ENCODE measurements around the gene CRYBA2.

DNA sequence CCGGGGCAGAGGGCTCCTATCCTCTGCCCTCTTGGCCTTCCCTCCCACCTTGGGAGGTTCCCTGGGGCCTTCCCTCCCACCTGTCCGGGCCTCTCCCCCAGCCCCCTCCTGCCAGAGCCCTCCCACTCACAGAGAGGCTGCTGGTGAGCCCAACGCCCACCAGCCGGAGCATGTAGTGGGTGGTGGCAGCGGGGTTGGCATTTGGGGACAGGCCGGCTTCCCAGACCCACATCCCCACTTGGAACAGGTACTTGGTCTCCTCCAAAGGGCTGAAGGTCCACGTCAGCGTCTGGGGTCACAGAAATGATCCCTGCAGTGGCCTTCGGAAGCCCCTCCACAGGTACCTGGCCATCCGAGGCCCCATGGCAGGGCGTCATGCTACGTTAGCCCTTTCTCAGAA lies 28.8 kb upstream of the CRYBA2 start:
- TF ChIP-seq, protein P1, sequence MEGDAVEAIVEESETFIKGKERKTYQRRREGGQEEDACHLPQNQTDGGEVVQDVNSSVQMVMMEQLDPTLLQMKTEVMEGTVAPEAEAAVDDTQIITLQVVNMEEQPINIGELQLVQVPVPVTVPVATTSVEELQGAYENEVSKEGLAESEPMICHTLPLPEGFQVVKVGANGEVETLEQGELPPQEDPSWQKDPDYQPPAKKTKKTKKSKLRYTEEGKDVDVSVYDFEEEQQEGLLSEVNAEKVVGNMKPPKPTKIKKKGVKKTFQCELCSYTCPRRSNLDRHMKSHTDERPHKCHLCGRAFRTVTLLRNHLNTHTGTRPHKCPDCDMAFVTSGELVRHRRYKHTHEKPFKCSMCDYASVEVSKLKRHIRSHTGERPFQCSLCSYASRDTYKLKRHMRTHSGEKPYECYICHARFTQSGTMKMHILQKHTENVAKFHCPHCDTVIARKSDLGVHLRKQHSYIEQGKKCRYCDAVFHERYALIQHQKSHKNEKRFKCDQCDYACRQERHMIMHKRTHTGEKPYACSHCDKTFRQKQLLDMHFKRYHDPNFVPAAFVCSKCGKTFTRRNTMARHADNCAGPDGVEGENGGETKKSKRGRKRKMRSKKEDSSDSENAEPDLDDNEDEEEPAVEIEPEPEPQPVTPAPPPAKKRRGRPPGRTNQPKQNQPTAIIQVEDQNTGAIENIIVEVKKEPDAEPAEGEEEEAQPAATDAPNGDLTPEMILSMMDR (conservative IDR thresholded peaks at IDR 0.05; ENCODE audit: low read depth in 2 of 2) = no peak
- TF ChIP-seq ZNF331 (CRISPR knock-in tag; IDR thresholded peaks at IDR 0.05; ENCODE audit: low read depth) (no peak), STAT1 (IDR thresholded peaks at IDR 0.05; ENCODE audit: unreplicated experiment) (no peak), ZNF114 (CRISPR knock-in tag; IDR thresholded peaks at IDR 0.05) (no peak)
- TF ChIP-seq, protein P2, sequence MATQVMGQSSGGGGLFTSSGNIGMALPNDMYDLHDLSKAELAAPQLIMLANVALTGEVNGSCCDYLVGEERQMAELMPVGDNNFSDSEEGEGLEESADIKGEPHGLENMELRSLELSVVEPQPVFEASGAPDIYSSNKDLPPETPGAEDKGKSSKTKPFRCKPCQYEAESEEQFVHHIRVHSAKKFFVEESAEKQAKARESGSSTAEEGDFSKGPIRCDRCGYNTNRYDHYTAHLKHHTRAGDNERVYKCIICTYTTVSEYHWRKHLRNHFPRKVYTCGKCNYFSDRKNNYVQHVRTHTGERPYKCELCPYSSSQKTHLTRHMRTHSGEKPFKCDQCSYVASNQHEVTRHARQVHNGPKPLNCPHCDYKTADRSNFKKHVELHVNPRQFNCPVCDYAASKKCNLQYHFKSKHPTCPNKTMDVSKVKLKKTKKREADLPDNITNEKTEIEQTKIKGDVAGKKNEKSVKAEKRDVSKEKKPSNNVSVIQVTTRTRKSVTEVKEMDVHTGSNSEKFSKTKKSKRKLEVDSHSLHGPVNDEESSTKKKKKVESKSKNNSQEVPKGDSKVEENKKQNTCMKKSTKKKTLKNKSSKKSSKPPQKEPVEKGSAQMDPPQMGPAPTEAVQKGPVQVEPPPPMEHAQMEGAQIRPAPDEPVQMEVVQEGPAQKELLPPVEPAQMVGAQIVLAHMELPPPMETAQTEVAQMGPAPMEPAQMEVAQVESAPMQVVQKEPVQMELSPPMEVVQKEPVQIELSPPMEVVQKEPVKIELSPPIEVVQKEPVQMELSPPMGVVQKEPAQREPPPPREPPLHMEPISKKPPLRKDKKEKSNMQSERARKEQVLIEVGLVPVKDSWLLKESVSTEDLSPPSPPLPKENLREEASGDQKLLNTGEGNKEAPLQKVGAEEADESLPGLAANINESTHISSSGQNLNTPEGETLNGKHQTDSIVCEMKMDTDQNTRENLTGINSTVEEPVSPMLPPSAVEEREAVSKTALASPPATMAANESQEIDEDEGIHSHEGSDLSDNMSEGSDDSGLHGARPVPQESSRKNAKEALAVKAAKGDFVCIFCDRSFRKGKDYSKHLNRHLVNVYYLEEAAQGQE (IDR thresholded peaks at IDR 0.05; ENCODE audit: unreplicated experiment) = no peak
